ENCODE results near the gene TNFRSF12A. TPM values are rescaled to one million over a fixed set of nuclear protein-coding genes. Genes with fewer than 3 reads are reported as not detected.
"Not testable (repeated sequence)": the region's sequence is repeated elsewhere in the genome, so short reads cannot be mapped to it uniquely, and the experiment has no call there.

Gene TNFRSF12A
- total RNA-seq, 2 donors from 2014 or later: 11.6 to 27.3 TPM

DNA sequence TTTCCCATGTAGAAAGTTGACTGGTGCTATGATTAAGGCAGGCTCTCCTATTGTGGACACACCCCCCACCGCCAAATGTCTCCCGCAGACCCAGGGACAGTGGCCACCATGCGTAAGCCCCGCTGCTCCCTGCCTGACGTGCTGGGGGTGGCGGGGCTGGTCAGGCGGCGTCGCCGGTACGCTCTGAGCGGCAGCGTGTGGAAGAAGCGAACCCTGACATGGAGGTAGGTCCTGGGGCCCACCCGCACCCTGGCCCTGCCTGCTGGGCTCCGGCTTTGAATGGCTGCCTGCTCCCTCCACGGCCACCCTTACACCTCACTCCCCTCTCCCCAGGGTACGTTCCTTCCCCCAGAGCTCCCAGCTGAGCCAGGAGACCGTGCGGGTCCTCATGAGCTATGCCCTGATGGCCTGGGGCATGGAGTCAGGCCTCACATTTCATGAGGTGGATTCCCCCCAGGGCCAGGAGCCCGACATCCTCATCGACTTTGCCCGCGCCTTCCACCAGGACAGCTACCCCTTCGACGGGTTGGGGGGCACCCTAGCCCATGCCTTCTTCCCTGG, 29.8 kb downstream of the TNFRSF12A start:
- no peak for DNase-seq
- H3K9ac ChIP-seq (ENCODE audit: low read depth in 2 of 2, low read length in 2 of 2): no peak overlapping the region
- intact Hi-C loops (cut with DNase I): no loop called here
- H3K4me3 ChIP-seq: no peak overlapping the region
- TF ChIP-seq, protein P1, sequence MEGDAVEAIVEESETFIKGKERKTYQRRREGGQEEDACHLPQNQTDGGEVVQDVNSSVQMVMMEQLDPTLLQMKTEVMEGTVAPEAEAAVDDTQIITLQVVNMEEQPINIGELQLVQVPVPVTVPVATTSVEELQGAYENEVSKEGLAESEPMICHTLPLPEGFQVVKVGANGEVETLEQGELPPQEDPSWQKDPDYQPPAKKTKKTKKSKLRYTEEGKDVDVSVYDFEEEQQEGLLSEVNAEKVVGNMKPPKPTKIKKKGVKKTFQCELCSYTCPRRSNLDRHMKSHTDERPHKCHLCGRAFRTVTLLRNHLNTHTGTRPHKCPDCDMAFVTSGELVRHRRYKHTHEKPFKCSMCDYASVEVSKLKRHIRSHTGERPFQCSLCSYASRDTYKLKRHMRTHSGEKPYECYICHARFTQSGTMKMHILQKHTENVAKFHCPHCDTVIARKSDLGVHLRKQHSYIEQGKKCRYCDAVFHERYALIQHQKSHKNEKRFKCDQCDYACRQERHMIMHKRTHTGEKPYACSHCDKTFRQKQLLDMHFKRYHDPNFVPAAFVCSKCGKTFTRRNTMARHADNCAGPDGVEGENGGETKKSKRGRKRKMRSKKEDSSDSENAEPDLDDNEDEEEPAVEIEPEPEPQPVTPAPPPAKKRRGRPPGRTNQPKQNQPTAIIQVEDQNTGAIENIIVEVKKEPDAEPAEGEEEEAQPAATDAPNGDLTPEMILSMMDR (IDR thresholded peaks at IDR 0.05): no peak
- H3K36me3 ChIP-seq: no peaks in the 10 kb centered on the region
- no peaks in the 10 kb centered on the region for H3K9me3 ChIP-seq
- peaks cover 8% of the 10 kb centered on the region for H3K4me1 ChIP-seq
- H3K27ac ChIP-seq: no peak overlapping the region
- peaks cover 38% of the 10 kb centered on the region for H3K27me3 ChIP-seq

DNA sequence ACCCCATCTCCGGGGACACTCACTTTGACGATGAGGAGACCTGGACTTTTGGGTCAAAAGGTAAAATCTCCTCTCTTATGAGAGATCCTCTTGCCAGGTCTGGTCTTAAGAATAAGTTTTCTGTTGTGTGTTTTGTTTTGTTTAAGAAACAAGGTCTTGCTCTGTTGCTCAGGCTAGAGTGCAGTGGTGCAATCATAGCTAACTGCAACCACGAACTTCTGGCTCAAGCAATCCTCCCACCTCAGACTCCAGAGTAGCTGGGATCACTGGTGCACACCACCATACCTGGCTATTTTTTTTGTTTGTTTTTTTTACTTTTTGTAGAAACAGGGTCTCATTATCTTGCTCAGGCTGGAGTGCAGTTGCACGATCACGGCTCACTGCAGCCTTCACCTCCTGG, 30.3 kb downstream of the TNFRSF12A start:
- no peak for DNase-seq
- Histone ChIP-seq H3K9me3 (no peaks in the 10 kb centered on the region), H3K9ac (ENCODE audit: low read depth in 2 of 2, low read length in 2 of 2) (no peak overlapping the region), H3K27ac (no peak overlapping the region), H3K4me1 (peaks cover 8% of the 10 kb centered on the region), H3K27me3 (peaks cover 33% of the 10 kb centered on the region), H3K36me3 (no peaks in the 10 kb centered on the region), H3K4me3 (no peak overlapping the region)
- TF ChIP-seq, protein P1 (IDR thresholded peaks at IDR 0.05): no peak
- intact Hi-C loops (cut with DNase I): no loop called here

GRCh38 chr16:3051009-3051408, 30.8 kb downstream of the TNFRSF12A start:
- no peaks in the 10 kb centered on the region for H3K36me3 ChIP-seq
- no peak overlapping the region for H3K4me3 ChIP-seq
- DNase-seq: no peak
- H3K9ac ChIP-seq (ENCODE audit: low read depth in 2 of 2, low read length in 2 of 2): no peak overlapping the region
- H3K27ac ChIP-seq: no peak overlapping the region
- H3K9me3 ChIP-seq: no peaks in the 10 kb centered on the region
- TF ChIP-seq, protein P1 (IDR thresholded peaks at IDR 0.05): no peak
- intact Hi-C loops (cut with DNase I): no loop called here
- peaks cover 3% of the 10 kb centered on the region for H3K4me1 ChIP-seq
- peaks cover 28% of the 10 kb centered on the region for H3K27me3 ChIP-seq

- Histone ChIP-seq H3K9me3 (no peaks in the 10 kb centered on the region), H3K27me3 (peaks cover 23% of the 10 kb centered on the region), H3K27ac (no peak overlapping the region), H3K4me3 (no peak overlapping the region), H3K9ac (ENCODE audit: low read depth in 2 of 2, low read length in 2 of 2) (no peak overlapping the region), H3K4me1 (no peaks in the 10 kb centered on the region), H3K36me3 (no peaks in the 10 kb centered on the region)
- DNase-seq: no peak
- TF ChIP-seq, protein P1 (IDR thresholded peaks at IDR 0.05): no peak
- intact Hi-C loops (cut with DNase I): no loop called here
These were observed 31.3 kb downstream of the TNFRSF12A start for GRCh38 chr16:3051494-3051893.

DNA sequence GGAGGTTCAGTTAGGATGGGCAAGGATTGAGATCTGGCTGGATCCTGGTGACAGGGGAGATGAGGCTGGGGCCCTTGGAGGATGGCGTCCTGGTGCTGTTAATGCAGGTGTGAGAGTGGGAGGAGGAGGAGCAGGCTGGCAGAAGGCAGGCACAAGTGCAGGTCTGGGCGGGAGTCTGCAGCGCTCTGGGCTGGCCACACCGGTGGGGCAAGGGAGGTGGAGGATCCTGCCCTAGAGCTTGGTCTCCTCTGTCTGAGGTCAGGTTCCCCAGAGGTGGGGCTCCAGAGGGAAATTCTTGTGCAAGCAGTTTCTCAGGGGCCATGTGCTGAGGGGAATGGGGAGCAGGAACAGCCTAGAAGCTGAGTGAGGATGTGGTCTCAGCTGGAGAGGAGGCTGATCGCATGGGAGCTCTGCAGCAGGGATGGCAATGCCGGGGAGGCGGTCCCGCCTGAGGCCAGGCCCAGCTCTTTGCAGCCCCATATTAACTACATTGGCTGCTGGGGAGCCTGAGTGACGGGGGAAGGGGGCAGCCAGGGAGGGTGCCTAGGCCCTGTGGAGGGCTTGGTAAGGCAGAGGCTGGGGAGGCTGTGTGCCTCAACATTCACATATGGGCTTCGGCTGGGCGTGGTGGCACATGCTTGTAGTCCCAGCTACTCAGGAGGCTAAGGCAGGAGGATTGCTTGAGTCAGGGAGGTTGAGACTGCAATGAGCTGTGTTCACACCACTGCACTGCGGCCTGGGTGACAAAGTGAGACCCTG, 32.6 kb downstream of the TNFRSF12A start:
- H3K27me3 ChIP-seq: peaks cover 12% of the 10 kb centered on the region
- DNase-seq; H3K9me3 ChIP-seq; H3K27ac ChIP-seq; H3K9ac ChIP-seq (ENCODE audit: low read depth in 2 of 2, low read length in 2 of 2); H3K4me3 ChIP-seq; H3K4me1 ChIP-seq; intact Hi-C loops (cut with DNase I); H3K36me3 ChIP-seq: not testable (repeated sequence)

DNA sequence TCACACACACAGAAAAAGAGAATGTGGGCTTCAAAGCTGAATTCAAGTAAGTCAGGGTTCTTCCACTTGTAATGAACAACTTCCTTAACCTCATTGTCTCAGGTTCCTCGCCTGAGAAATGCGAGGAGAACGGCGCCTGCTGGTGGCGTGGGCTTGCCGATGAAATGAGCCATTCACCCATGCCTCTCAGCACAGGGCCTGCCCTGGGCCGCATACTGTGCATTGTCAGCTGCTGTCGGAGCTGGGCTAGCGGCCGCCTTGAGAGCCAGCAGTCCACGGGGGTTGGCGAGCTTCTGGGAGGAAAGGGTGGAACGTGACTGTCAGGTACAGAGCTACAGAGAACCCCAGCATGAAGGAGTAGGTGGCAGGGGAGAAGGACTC, 33.2 kb downstream of the TNFRSF12A start:
- H3K9ac ChIP-seq (ENCODE audit: low read depth in 2 of 2, low read length in 2 of 2); H3K4me1 ChIP-seq; H3K36me3 ChIP-seq; H3K9me3 ChIP-seq; intact Hi-C loops (cut with DNase I); H3K27ac ChIP-seq; DNase-seq; H3K4me3 ChIP-seq: not testable (repeated sequence)
- peaks cover 12% of the 10 kb centered on the region for H3K27me3 ChIP-seq

Data from colonic mucosa (tissue), 4 donors.